ENCODE results near the gene CDH20.
A peak's percentile ranks its signal among the peaks of the same experiment; 100 is the strongest.

Gene CDH20

DNA sequence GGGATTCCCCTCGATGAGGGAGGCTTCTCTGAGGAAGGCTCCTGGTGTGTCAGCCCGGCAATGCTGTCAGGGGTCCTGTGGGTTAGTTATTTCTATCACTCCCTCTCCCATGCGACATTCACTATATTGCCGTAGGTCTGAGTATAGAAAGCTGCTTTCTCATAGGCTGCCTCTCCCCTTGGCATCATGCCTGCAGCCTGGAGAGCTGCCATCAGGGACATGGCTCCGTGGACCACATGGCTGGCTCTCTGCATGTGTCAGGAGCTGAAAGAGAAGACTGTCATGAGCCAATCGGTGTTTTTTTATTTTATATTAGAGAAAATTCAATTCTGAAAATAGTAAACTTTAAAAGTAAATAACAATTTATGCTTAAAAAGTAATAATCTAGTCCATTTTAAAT, 198.0 kb downstream of the CDH20 start:
- DNase-seq (ENCODE audit: low spot score) = peak; percentile 88

DNA sequence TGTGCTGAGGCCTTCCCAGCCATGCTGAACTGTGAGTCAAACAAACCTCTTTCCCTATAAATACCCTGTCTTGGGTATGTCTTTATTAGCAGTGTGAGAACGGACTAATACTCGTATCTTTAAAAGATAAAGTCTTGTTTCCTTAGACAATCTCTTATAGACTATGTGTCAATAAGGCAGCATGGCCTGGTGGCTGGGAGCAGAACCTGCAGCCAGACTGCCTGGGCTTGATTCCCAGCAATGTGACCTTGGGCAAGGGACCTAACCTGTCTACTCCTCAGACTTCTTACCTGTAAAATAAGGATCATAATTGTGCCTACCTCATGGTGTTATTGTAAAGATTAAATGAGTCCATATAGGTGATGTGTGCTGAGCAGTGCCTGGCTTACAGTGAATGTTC, 198.7 kb downstream of the CDH20 start:
- no peak for DNase-seq (ENCODE audit: low spot score)

DNA sequence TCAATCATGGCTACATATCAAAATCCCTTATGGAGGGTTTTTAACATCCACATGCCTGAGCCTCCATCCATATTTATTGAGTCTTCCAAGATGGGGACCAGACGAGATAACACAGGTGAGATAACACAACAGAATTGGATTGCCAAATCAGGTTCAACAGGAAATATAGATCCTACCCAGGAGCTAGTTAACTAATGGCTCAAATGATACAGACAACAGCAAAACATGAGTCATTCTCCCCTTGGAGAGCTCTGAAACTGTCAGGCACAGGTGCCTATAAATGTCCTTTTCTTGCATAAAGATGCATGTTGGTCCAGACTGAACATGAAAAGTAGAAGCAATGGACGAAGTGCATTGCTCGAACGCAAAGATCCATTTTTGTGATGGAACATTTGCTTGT, 202.2 kb downstream of the CDH20 start:
- DNase-seq (ENCODE audit: low spot score) = no peak

DNA sequence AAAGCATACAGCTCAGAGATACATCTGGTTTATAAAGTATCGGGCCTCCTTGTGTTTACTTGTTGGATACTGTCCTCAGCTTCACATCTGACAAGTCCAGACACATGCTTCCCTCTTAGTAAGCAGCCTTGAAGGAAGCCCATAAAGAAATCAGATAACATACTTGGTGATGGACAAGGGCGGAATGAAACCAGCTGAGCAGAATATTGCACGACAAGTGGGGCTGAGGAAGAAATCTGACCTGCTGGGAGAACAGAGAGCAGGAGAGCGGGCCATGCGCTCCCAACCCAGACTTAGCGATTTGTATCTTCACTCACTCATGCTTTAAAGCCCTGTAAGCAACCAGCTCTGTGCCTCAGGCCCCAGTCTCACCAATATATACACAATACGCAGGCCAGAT, 208.4 kb downstream of the CDH20 start:
- DNase-seq (ENCODE audit: low spot score) = no peak

DNA sequence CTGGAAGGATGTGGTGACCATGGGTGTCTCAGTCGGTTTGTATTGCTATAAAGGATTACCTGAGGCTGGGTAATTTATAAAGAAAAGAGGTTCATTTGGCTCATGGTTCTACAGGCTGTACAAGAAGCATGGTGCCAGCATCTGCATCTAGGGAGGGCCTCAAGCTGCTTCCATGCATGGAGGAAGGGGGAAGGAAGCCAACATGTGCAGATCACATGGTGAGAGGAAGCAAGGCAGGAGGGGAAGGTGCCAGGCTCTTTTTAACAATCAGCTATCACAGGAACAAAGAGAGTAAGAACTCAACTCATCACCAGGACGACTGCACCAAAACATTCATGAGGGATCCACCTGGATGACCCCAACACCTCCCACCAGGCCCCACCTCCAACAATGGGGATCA, 209.4 kb downstream of the CDH20 start:
- no peak for DNase-seq (ENCODE audit: low spot score)

DNA sequence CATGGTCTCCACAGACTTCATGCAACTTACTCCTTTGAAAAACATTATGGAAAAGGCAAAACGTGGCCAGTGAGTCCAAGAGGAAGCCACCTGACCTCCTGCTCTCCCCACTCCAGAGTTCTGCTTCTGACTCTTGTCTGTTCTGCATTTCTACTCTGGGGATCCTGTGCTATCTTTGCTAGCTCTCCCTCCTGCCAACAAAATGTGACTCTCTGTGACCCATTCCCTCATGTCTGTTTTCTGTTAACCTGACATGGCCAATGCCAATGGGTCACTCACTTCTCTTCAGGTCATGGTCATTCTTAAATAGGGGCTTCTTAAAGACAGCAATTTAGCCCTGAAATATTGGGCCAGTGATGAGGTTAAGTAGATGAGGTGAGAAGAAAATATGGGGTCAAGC, 210.3 kb downstream of the CDH20 start:
- DNase-seq (ENCODE audit: low spot score) = no peak

DNA sequence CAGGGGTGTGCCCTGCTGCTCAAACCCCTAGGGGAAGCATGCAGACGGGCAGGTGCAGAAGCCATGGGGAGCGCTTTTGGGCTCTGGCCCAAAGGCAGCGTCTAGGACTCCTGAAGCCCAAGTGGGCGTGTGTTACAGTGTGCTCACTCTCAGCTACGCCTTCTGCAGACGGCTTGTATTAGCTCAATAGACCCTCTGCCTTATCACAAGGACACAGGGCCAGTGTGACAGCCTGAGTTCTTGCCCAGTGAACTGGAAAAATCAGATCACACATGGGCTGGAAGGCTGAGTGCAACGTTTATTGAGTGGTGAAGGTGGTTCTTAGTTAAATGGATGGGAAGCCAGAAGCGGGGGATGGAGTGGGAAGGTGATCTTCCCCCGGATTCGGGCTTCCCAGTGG, 210.9 kb downstream of the CDH20 start:
- DNase-seq (ENCODE audit: low spot score) = no peak

DNA sequence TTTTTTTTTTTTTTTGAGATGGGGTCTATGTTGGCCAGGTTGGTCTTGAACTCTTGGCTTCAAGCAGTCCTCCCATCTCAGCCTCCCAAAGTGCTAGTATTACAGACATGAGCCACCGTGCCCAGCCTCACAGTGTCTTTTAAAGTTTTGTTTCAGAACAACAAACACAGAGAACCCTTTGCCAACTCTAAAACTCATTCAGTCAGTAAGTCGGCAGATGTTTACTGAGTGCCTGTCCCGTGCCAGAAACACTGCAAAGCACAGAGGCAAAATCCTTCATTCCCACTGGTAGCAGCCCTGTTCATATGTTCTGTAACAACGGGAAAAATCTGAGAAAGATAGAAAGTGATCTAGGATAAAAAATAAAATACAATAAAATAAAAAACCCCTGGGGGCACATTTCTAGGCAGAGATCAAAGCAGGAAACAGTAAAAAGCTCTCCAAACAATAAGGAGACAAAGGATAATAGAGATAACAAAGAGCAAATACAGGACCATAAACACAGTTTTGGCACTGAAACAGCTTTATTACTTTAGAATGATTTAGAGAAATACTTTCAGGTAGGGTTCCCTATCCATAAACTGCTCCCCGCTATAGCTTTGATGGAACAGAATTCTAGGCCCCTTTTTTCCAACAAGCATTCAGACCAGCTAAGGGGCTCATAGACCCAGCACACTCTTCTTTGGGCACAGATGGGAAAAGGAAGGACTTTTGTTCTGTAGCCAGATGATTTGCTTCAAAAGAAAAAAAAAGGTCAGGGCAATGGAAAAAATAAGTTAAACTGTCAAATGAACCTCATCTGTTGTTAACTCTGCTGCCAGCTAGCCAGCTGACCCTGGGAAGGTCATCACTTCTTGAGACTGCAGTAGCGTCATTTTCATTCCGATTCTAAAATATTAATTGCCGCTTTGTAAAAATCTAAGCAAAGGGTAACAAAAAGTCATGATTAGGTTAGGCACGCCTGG, 212.3 kb downstream of the CDH20 start:
- DNase-seq (ENCODE audit: low spot score) = no peak

DNA sequence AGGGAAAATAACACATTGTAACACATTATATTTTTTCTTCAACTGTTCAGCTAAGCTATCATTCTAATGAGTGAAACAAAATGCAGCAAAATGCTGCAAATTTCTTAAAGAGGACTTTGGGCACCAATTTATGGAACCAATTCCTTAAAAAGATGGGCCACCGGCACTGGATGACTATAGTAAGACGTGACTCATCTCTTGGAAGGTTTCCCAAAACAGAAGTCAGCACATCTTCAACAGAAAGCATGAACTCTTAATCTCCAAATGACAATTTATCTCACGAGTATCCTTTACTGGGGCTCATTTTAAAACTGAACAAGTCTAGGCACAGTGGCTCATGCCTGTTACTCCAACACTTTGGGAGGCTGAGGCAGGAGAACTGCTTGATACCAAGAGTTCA, 213.4 kb downstream of the CDH20 start:
- no peak for DNase-seq (ENCODE audit: low spot score)

DNA sequence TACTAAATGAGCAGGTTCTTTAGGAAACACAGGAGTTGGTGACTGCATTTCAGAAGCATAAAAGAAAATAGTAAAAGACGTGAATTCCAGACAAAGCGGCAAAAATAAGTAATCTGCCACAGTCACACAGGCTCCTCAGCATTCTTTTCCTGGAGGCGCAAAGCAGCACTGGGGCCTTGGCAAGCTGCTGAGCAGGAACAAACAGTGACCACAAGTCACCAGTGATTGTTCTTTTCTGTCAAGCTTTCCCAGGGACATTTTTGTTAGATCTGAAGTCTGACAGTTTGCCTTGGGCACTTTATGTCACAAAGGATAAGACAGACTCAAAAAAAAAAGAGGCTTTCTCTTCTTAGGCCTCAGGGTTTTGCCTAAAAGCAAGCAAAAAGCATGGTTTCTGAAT, 216.2 kb downstream of the CDH20 start:
- no peak for DNase-seq (ENCODE audit: low spot score)

DNA sequence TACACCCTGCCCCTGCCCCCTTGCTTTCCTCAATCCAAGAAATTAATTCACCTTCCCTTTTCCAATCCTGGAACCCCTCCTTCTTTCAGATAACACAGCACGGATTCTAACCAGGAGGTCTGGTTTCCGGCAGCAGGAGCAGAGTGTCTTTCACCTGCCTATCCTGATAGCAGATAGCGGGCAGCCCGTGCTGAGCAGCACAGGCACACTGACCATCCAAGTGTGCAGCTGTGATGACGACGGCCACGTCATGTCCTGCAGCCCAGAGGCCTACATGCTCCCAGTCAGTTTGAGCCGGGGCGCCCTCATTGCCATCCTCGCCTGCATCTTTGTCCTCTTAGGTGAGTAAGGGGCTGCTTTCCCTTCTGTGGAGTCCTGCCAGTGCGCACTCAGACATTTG, 216.7 kb downstream of the CDH20 start:
- no peak for DNase-seq (ENCODE audit: low spot score)

DNA sequence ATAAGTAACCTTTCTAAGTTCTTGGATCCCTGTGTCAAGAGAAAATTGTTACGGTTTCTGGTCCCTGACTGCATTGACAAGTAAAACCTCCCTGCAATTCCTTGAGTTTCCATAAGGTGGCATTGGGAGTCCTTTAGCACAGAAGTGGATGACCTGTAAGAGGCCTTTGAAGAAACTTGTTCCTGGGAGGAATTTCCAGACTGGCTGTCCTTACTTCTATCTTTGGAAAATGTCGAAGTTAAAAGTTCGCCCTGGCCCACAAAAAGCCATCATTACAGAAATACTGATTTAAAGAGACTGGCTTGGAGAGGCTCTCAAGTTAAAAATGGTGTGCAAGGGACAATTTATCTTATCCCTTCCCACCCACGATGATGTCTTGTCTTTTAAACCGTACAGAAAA, 218.4 kb downstream of the CDH20 start:
- DNase-seq (ENCODE audit: low spot score) = peak; percentile 92

DNA sequence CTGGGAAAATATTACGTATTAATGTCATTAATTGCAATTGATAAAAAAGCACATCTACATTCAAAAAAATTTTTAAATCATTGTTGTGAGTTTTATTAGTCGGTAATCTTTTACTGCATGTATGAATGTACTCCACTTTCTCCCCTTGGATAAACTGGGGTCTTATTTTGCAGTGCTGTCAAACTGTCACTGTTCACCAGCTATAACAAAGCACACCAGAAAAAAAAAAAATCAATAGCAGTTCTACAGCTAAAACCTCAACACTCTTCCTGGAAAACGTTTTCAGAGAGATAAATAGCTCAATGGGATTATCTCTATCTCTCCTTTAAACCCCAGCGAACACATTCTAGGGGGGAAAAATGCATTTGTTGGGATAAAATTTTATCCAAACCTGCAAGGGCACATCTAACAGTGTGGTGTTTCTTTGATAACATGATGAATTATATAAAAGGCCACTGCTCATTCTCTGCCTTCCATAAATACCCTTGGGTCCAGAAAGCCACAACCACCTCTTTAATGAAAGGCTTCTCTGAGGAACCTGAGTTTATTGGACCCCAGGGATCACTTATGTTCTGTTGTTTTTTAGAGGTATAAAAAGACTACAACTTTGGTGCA, 219.9 kb downstream of the CDH20 start:
- DNase-seq (ENCODE audit: low spot score) = no peak

DNA sequence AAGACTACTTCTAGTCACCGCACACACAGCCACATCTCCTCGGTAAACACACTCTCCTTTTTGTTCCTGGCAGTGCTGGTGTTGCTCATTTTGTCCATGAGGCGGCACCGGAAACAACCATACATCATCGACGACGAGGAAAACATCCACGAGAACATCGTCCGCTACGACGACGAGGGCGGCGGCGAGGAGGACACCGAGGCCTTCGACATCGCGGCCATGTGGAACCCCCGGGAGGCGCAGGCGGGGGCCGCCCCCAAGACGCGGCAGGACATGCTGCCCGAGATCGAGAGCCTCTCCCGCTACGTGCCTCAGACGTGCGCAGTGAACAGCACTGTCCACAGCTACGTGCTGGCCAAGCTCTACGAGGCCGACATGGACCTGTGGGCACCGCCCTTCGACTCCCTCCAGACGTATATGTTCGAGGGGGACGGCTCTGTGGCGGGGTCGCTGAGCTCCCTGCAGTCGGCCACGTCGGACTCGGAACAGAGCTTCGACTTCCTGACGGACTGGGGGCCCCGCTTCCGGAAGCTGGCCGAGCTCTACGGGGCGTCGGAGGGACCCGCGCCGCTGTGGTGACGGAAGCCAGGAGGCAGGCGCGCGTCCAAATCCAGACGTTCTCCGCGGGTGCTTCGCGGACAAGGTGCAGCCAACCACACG, 221.0 kb downstream of the CDH20 start:
- no peak for DNase-seq (ENCODE audit: low spot score)

DNA sequence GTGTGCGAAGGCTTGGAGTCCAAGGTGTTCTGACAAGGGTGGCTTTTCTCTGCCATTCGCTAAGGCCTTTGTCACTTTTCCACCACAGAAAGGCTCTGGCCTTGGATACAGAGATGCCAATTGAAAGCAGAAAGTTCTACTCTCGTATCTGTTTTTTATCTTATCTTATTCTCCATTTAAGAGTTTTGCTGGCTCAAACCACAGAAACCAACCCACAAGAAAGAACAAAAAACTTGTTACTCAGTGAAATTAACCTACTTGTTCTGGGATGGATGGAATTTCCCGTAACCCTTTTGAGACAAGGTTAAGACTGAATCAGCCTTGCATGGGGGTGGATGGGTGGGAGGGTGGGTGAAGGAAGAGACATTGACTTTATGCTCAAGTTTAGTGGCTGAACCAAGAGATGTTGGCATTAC, 221.7 kb downstream of the CDH20 start:
- no peak for DNase-seq (ENCODE audit: low spot score)

DNA sequence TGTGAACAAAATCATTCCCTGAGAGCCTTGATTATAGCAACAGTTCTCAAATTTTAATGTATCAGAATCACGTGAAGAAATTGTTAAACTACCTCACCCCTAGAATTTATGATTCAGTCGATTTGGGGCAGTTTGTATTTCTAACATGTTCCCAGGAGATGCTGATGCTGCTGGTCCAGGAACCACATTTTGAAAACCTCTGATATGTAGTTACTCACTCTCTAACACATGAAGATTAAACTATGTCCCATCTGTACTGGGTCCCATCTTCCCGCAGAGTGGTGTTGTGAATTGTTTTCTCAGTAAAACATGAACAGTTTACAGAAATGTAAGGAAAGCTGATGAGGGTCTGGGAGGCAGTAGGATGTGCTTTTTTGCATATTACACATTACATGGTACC, 223.1 kb downstream of the CDH20 start:
- no peak for DNase-seq (ENCODE audit: low spot score)

DNA sequence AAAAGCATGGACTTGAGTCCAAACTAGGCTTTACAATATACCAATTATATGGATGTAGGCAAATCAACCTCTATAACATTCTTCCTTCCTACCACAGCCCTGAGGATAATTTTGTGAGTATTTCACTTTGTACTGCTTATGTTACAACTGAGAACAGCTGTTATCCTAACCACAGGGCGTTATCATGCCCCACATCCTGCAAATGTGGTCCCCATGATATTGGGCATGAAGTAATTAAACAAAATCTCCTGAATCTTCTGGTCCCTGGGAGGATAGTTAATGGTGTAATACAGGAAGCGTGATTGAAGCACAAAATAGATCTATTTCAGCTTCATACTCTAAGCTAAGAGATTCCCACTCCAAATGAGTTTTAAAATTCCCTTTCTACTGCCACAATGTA, 223.6 kb downstream of the CDH20 start:
- DNase-seq (ENCODE audit: low spot score) = no peak

DNA sequence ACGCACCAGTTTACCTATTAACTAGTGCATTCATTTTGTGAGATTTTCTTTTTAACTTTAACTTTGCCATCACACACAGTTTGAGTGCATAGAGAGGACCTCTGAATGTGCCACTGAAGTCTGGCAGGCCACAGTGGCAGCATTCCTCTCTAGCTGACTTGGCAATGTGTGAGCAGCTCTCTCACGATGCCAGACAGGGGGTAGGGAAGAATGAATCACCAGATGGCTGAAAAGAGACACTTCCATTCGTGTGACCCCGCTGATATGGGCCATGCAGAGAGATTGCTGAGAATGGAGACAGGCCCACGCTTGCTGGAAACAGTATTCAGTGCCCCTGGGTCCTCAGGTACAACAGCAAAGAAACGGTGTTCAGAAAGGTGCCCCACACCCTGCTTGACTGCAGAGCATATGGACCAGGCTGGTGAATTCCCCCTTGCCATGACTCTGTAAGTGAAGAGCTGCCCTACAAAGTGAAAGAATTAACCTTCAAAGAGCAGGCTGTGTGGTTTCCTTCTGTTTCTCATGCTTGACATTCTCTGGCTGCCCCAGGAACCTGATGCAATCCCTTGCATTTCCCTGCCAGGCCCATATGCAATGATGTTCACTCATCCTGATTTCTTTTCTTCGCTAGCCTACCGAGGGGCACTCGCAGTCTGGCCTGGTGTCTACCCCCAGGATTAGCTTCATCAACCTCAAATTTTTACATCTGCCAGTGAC, 236.1 kb downstream of the CDH20 start:
- peak; percentile 96 for DNase-seq (ENCODE audit: low spot score)

DNA sequence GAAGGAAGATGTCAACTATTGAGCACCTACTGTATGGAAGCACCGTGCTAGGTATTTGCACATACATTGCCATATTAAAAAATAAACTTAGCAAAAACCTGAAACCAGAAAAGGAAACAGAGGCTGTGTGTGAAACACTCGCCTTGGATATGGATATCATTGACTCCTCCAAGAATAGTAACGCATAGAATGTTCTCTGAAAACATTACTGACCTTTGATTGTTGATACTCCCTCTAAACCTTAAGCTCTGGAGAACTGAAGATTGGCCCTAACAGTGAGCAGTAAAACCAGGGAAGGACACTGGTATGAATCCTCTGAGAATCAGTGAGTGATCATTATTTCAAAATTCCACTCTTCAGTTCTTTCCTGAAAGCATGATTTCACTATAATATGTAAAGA, 236.8 kb downstream of the CDH20 start:
- no peak for DNase-seq (ENCODE audit: low spot score)

DNA sequence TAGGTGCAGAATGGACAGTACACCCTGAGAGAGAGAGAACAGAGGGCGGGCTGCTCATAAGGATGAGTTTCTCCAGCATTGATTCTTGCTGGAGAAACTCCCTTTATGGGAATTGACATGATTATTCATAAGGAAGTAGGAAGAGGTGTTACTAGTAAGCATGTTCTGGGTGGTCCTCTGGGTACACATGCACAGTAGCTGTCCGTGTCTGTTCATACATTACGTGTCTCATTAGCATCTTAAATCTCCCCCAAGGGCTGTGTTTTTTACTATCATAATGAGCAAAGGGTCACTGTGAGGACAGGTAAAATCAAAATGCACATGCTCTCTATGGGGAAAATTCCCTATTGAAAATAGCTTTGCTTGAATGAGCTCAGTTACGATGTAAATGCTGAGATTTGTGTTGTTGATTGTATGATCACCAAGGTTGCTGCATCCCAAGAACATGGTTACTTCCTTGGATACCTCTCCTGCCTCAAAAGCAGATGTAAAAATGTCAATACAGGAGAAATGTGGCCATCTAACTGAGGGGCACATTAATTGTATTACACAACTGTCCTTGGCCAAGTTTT, 238.9 kb downstream of the CDH20 start:
- DNase-seq (ENCODE audit: low spot score) = no peak

DNA sequence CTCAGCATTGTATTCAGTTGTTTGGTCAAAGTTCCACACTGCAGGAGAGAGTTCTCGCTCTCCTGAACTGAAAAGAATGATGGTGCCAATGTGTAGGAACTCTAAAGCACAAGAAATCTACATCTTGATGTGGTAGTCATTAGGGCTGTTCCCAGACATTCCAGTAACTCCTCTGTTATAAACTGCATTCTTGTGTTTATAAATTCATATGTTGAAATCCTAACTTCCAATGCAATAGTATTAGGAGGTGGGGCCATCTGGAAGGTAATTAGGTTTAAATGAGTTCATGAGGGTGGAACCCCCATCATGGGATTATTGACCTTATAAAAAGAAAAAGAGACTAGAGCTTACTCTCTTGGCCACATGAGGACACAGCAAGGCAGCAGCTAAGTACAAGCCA, 239.6 kb downstream of the CDH20 start:
- no peak for DNase-seq (ENCODE audit: low spot score)

DNA sequence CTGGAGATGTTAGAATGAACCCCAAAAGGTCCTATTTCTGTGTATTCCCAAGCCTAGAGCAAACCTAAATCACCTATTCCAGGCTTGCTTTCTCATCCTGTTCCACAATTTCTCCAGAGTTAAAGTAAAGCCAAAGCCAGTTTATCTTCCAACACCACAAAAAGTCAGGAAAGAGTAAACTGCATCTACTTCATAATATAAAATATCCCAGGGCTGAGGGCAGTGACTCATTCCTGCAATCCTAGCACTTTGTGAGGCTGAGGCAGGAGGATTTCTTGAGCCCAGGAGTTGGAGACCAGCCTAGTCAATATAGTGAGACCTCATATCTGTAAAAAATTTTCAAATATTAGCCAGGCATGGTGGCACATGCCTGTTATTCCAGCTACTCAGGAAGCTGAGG, 241.4 kb downstream of the CDH20 start:
- no peak for DNase-seq (ENCODE audit: low spot score)
